Measurements from ENCODE around the gene LCE1A.

LCE1A gene

GRCh38 chr1:152876827-152877226 is 49.6 kb downstream of the LCE1A start:
- no peak for TF ChIP-seq CTCF (IDR thresholded peaks at IDR 0.05; ENCODE audit: low read depth, low read length)
- no peak overlapping the region for H3K4me3 ChIP-seq (ENCODE audit: low read depth, low read length)
- in situ Hi-C loops (cut with HindIII; ENCODE audit: low sequenced_read_pairs): no loop called here
- DNase-seq (ENCODE audit: low read depth, low spot score): no peak
